ENCODE measurements around the gene IFNA7. TPM values are rescaled to one million over a fixed set of nuclear protein-coding genes. Genes with fewer than 3 reads are reported as not detected.
"Not testable (repeated sequence)": the region's sequence is repeated elsewhere in the genome, so short reads cannot be mapped to it uniquely, and the experiment has no call there.

Gene IFNA7
- total RNA-seq, 1 donor from 2014 or later: not detected

GRCh38 chr9:21182810-21183736 lies 18.9 kb downstream of the IFNA7 start:
- H3K27ac ChIP-seq; H3K9me3 ChIP-seq; H3K36me3 ChIP-seq; H3K4me3 ChIP-seq; intact Hi-C loops (cut with DNase I); DNase-seq; H3K27me3 ChIP-seq; H3K4me1 ChIP-seq: not testable (repeated sequence)
- peak; percentile 50 for TF ChIP-seq CTCF (IDR thresholded peaks at IDR 0.05)
- peak; percentile 90 for ATAC-seq

- no peak for TF ChIP-seq CTCF (IDR thresholded peaks at IDR 0.05)
- Histone ChIP-seq H3K36me3 (no peaks in the 10 kb centered on the region), H3K4me3 (no peak overlapping the region), H3K4me1 (no peaks in the 10 kb centered on the region), H3K9me3 (no peaks in the 10 kb centered on the region), H3K27ac (no peak overlapping the region), H3K27me3 (no peaks in the 10 kb centered on the region)
- intact Hi-C loops (cut with DNase I): no loop called here
- DNase-seq (no peak), ATAC-seq (no peak)
Measured at GRCh38 chr9:21174671-21175070, 27.3 kb downstream of the IFNA7 start.

DNA sequence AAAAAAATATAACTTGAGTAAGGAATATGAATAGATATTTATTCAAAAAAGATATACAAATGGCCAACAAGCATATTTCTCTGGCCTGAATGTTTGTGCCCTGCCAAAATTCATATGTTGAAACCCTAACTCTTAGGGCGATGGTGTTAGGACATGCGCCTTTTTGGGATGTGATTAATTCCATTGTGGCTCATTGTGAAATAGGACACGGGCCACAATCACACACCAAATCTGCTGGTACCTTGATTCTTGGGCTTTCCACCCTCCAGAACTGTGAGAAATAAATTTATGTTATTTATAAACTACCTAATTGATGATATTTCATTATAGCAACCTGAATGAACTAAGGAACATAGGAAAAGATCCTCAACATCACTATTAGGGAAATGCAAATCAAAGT lies 29.8 kb downstream of the IFNA7 start:
- no peak for DNase-seq
- no peaks in the 10 kb centered on the region for H3K36me3 ChIP-seq
- no peak for ATAC-seq
- H3K4me3 ChIP-seq: no peak overlapping the region
- no peaks in the 10 kb centered on the region for H3K4me1 ChIP-seq
- H3K27ac ChIP-seq: no peak overlapping the region
- TF ChIP-seq CTCF (IDR thresholded peaks at IDR 0.05): no peak
- no peaks in the 10 kb centered on the region for H3K9me3 ChIP-seq
- no peaks in the 10 kb centered on the region for H3K27me3 ChIP-seq
- intact Hi-C loops (cut with DNase I): no loop called here

DNA sequence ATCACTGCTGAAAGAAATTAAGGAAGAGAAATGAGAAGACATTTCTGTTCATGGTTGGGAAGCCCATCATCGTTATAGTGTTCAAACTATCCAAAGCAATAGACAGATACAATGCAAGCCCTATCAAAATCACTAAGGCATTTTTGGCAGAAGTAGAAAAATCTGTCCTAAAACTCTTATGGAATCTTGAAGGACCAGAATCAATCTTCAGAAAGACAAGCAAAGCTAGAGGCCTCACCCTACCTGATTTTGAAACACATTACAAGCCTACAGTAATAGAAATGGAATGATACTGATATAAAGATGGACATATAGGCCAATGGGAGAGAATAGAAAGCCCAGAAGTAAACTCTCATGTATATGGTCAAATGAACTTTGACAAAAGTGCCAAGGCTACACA lies 30.7 kb downstream of the IFNA7 start:
- ATAC-seq: no peak
- Histone ChIP-seq H3K27ac (no peak overlapping the region), H3K27me3 (no peaks in the 10 kb centered on the region), H3K36me3 (no peaks in the 10 kb centered on the region), H3K4me3 (no peak overlapping the region), H3K9me3 (no peaks in the 10 kb centered on the region), H3K4me1 (no peaks in the 10 kb centered on the region)
- intact Hi-C loops (cut with DNase I): no loop called here
- TF ChIP-seq CTCF (IDR thresholded peaks at IDR 0.05): no peak
- no peak for DNase-seq

DNA sequence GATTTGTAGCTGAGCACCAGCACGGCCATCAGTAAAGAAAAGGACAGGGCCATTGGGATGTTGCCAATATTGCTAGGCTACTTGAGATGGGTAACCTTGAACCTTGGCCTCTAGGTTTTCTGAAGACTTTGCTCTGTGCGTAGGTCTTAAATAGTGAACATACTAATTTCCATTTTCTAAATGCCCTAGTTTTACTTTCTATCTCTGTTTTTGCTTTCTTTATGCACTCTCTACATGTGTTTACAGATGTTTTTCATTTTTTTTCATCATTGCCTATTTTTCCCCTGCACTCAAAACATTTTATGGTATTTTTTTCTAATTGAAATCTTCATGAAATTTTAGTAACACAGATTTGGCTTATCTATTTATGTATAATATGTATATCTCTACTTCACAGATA lies 35.4 kb downstream of the IFNA7 start, which contains the start of gene IFNA21:
Gene IFNA21 (minus strand): TSS at position 101 of the 400 bp plus-strand sequence. CDS start 48 bp downstream, at position 53.
- H3K27me3 ChIP-seq; H3K27ac ChIP-seq; H3K9me3 ChIP-seq; H3K4me3 ChIP-seq; ATAC-seq; H3K36me3 ChIP-seq; intact Hi-C loops (cut with DNase I); H3K4me1 ChIP-seq; DNase-seq: not testable (repeated sequence)

DNA sequence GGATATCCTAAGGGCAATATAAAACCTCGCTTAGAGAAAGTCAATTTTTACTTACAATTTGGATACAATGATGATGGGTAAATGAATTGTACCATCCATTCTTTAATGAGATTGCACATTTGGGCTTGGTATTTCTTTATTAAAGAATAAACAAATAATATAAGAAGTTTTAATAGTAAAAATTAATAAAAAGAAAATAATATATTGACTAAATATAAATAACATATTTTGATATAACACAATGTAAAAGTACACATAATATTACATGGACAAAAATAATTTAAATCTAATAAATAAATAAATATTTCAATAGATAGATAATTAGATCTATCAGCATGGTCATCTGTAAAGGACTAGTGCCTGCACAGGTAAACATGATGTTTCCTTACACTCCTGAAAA lies 36.5 kb downstream of the IFNA7 start:
- ATAC-seq: no peak
- H3K27ac ChIP-seq: no peak overlapping the region
- no peak overlapping the region for H3K4me3 ChIP-seq
- no peak for TF ChIP-seq CTCF (IDR thresholded peaks at IDR 0.05)
- no peaks in the 10 kb centered on the region for H3K9me3 ChIP-seq
- no peak for DNase-seq
- no peaks in the 10 kb centered on the region for H3K4me1 ChIP-seq
- no peaks in the 10 kb centered on the region for H3K36me3 ChIP-seq
- intact Hi-C loops (cut with DNase I): no loop called here
- no peaks in the 10 kb centered on the region for H3K27me3 ChIP-seq

Data from upper lobe of right lung (tissue), 1 donor.